Eye (tissue), 1 donor: Measurements from ENCODE around the gene CRY2.
"Not testable (repeated sequence)": the region's sequence is repeated elsewhere in the genome, so short reads cannot be mapped to it uniquely, and the experiment has no call there.

ENCODE experiments used
- DNase-seq: peaks from one replicate; pipeline ENCODE4 v3.0.0-alpha.2; 2015

Gene CRY2

GRCh38 chr11:45900916-45901617 is 53.8 kb downstream of the CRY2 start:
- peak; percentile 22 for DNase-seq

GRCh38 chr11:45901626-45902025 is 54.4 kb downstream of the CRY2 start:
- DNase-seq: no peak

GRCh38 chr11:45902452-45903380 is 55.4 kb downstream of the CRY2 start:
- DNase-seq: no peak

GRCh38 chr11:45904309-45904915 is 57.1 kb downstream of the CRY2 start:
- no peak for DNase-seq

GRCh38 chr11:45905095-45905494 is 57.8 kb downstream of the CRY2 start:
- DNase-seq: no peak

GRCh38 chr11:45905576-45905975 is 58.3 kb downstream of the CRY2 start:
- DNase-seq: not testable (repeated sequence)

GRCh38 chr11:45906096-45906682 is 58.9 kb downstream of the CRY2 start:
- DNase-seq: no peak

- no peak for DNase-seq
Measured at GRCh38 chr11:45906965-45907611, 59.8 kb downstream of the CRY2 start, which contains the start of gene FREY1. FREY1 (minus strand) TSS chr11:45907271; CDS start chr11:45907245, 26 bp downstream.

GRCh38 chr11:45907911-45908370 is 60.7 kb downstream of the CRY2 start:
- peak; percentile 40 for DNase-seq

GRCh38 chr11:45909594-45910475 is 62.6 kb downstream of the CRY2 start:
- DNase-seq: no peak

GRCh38 chr11:45910623-45911022 is 63.3 kb downstream of the CRY2 start:
- DNase-seq: no peak

- no peak for DNase-seq
Measured at GRCh38 chr11:45913514-45913913, 66.2 kb downstream of the CRY2 start.

GRCh38 chr11:45913942-45914635 is 66.8 kb downstream of the CRY2 start:
- no peak for DNase-seq

GRCh38 chr11:45915446-45915845 is 68.2 kb downstream of the CRY2 start:
- DNase-seq: no peak

GRCh38 chr11:45917286-45917622 is 70.0 kb downstream of the CRY2 start:
- DNase-seq: no peak

- peak; percentile 98 for DNase-seq
Measured at GRCh38 chr11:45917623-45918330, 70.5 kb downstream of the CRY2 start, which contains the start of gene PEX16. PEX16 (minus strand) TSS chr11:45917877; CDS start chr11:45917811, 66 bp downstream.

GRCh38 chr11:45918331-45918941 is 71.2 kb downstream of the CRY2 start:
- peak; percentile 80 for DNase-seq

GRCh38 chr11:45918962-45919675 is 71.8 kb downstream of the CRY2 start:
- no peak for DNase-seq
